ENCODE measurements around the gene KREMEN1. TPM values are rescaled to one million over a fixed set of nuclear protein-coding genes. Genes with fewer than 3 reads are reported as not detected.

Gene KREMEN1
- total RNA-seq, 1 donor from 2014 or later, result 1.4 TPM

DNA sequence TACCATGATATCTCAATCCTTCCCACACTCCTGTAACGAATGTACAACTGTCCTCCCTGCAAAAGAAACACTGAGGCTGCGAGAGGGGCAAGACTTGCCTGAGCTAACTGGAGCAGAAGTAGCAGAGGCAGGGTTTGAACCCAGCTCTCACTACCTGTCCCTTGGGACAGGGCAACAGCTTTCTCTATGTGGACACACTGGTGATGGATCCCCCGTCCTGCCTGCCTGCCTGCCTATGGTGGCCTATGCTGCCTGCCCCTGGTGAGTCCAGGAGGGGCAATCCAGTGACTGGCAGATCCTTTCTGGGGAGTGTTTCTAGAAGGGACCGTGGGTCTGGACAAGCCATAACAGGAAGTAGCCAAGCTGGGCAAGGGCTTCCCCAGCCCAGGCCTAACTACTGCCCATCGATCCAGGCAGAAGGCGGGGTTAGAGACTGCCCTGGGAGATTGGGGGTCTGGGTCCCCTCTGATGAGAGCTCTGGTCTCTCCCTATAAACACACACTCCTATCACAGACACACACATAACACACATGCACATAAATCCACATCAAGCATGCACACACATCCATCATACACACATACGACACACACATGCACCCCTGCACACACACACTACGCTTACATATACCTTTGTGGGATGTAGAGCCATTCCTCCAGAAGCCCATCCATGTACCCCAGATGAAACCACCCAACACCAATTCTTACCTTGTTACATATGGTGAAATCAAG is 131.8 kb downstream of the KREMEN1 start:
- no peak for DNase-seq (ENCODE audit: low spot score)

DNA sequence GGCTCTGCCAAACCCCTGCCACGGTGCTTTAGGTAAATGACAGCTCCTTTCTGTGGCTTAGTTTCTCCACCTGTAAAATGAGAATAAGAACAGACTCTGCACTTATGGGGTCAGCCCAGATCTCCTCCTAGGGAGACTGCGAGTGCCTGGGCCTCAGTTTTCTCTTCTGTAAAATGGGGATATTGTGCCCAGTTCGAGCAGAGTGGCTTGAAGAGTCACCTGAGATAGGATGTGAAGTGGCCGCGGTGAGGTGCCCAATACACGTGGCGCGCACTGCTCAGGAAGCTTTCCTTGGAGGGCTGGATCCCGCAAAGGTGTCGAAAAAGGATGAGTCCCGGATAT is 132.4 kb downstream of the KREMEN1 start:
- H3F3A ChIP-seq (ENCODE audit: low read depth), result peaks cover 54% of the 10 kb centered on the region
- H3K9me3 Mint-ChIP-seq, result no peaks in the 10 kb centered on the region
- peak overlapping the region; percentile 78 for H3K4me3 Mint-ChIP-seq
- no peaks in the 10 kb centered on the region for H3K9me3 ChIP-seq (ENCODE audit: low read depth)
- no peaks in the 10 kb centered on the region for H3K36me3 Mint-ChIP-seq
- no peaks in the 10 kb centered on the region for H3K79me2 ChIP-seq (ENCODE audit: low read depth)
- H3K4me1 Mint-ChIP-seq, result peaks cover 77% of the 10 kb centered on the region
- peaks cover 14% of the 10 kb centered on the region for H3K27me3 Mint-ChIP-seq (ENCODE audit: insufficient read depth, low read depth)
- H3K36me3 ChIP-seq, result no peaks in the 10 kb centered on the region
- peaks cover 10% of the 10 kb centered on the region for H3K27me3 ChIP-seq
- peak overlapping the region; percentile 89 for H3K27ac Mint-ChIP-seq
- H3K9ac ChIP-seq, result no peak overlapping the region
- H4K20me1 ChIP-seq (ENCODE audit: low read depth), result peaks cover 16% of the 10 kb centered on the region
- H3K4me1 ChIP-seq, result peaks cover 37% of the 10 kb centered on the region
- H3K4me2 ChIP-seq, result peak overlapping the region; percentile 70
- peak overlapping the region; percentile 89 for H3K4me3 ChIP-seq
- no peak for DNase-seq (ENCODE audit: low spot score)
- no peak overlapping the region for H2AFZ ChIP-seq (replicated peaks)
- no peak overlapping the region for H3K27ac ChIP-seq
- TF ChIP-seq EZH2 (IDR thresholded peaks at IDR 0.05), result no peak
- TF ChIP-seq, protein P1, sequence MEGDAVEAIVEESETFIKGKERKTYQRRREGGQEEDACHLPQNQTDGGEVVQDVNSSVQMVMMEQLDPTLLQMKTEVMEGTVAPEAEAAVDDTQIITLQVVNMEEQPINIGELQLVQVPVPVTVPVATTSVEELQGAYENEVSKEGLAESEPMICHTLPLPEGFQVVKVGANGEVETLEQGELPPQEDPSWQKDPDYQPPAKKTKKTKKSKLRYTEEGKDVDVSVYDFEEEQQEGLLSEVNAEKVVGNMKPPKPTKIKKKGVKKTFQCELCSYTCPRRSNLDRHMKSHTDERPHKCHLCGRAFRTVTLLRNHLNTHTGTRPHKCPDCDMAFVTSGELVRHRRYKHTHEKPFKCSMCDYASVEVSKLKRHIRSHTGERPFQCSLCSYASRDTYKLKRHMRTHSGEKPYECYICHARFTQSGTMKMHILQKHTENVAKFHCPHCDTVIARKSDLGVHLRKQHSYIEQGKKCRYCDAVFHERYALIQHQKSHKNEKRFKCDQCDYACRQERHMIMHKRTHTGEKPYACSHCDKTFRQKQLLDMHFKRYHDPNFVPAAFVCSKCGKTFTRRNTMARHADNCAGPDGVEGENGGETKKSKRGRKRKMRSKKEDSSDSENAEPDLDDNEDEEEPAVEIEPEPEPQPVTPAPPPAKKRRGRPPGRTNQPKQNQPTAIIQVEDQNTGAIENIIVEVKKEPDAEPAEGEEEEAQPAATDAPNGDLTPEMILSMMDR (IDR thresholded peaks at IDR 0.05), result no peak
- TF ChIP-seq EZH2phosphoT487 (IDR thresholded peaks at IDR 0.05), result no peak

More for the DNA sequence above, 131.8 kb downstream of the KREMEN1 start:
- peaks cover 14% of the 10 kb centered on the region for H3K27me3 Mint-ChIP-seq (ENCODE audit: insufficient read depth, low read depth)
- H3K9ac ChIP-seq, result no peak overlapping the region
- TF ChIP-seq EZH2 (IDR thresholded peaks at IDR 0.05) (no peak), EZH2phosphoT487 (IDR thresholded peaks at IDR 0.05) (no peak)
- TF ChIP-seq, protein P1 (IDR thresholded peaks at IDR 0.05), result no peak
- peaks cover 10% of the 10 kb centered on the region for H3K27me3 ChIP-seq
- H3K27ac ChIP-seq, result no peak overlapping the region
- H3K36me3 ChIP-seq, result no peaks in the 10 kb centered on the region
- H4K20me1 ChIP-seq (ENCODE audit: low read depth), result peaks cover 16% of the 10 kb centered on the region
- no peaks in the 10 kb centered on the region for H3K36me3 Mint-ChIP-seq
- peaks cover 73% of the 10 kb centered on the region for H3K4me1 Mint-ChIP-seq
- peak overlapping the region; percentile 39 for H3K27ac Mint-ChIP-seq
- no peaks in the 10 kb centered on the region for H3K79me2 ChIP-seq (ENCODE audit: low read depth)
- H3K4me3 Mint-ChIP-seq, result peak overlapping the region; percentile 78
- no peak overlapping the region for H3K4me2 ChIP-seq
- H3K4me3 ChIP-seq, result no peak overlapping the region
- H3K9me3 Mint-ChIP-seq, result no peaks in the 10 kb centered on the region
- no peaks in the 10 kb centered on the region for H3K9me3 ChIP-seq (ENCODE audit: low read depth)
- no peak overlapping the region for H2AFZ ChIP-seq (replicated peaks)
- peaks cover 54% of the 10 kb centered on the region for H3F3A ChIP-seq (ENCODE audit: low read depth)
- H3K4me1 ChIP-seq, result peaks cover 37% of the 10 kb centered on the region

DNA sequence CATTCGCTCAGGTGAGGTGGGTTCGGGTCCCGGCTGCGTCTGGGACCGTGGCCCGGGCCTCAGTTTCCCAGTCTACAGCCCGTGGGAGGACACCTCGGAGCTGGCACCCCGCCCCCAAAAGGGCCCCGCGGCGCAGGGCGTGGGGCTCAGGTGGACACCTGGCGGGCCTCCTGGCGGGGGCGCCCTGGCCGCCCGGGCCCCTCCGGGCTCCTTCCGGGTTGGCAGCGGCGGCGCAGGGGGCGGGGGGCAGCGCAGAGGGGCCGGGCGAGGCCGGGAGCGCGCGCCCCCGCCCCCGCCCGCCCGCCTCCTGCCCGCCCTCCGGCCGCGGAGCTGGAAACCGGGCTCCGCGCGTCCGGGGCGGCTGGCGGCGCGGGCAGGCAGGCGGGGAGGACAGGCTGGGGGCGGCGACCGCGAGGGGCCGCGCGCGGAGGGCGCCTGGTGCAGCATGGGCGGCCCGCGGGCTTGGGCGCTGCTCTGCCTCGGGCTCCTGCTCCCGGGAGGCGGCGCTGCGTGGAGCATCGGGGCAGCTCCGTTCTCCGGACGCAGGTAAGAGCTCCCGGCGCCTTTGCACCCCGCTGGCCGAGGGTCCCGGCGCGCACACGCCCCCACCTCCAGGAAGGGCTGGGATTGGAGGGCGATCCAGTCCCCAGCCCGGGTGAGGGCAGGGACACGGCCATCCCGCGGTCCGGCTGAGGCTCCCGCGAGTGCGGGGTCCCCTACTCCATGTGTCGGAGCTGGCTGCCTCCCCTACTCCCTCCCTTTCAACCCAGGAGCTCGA is 132.9 kb downstream of the KREMEN1 start, which contains the start of gene EMID1:
TSS of gene EMID1 (plus strand) at position 303 of the 778 bp plus-strand sequence. CDS start at position 446, 143 bp downstream.
- H3K27ac Mint-ChIP-seq, result peak within 1 kb of the TSS; percentile 96
- peaks cover 37% of the 10 kb centered on the region for H3K4me1 ChIP-seq
- peaks cover 81% of the 10 kb centered on the region for H3K4me1 Mint-ChIP-seq
- no peaks in the 10 kb centered on the region for H3K36me3 Mint-ChIP-seq
- H3K27ac ChIP-seq, result no peak within 1 kb of the TSS
- H3K4me3 Mint-ChIP-seq, result peak within 1 kb of the TSS; percentile 94
- peaks cover 10% of the 10 kb centered on the region for H3K27me3 ChIP-seq
- peaks cover 16% of the 10 kb centered on the region for H4K20me1 ChIP-seq (ENCODE audit: low read depth)
- H3K4me2 ChIP-seq, result peak within 1 kb of the TSS; percentile 99
- no peaks in the 10 kb centered on the region for H3K79me2 ChIP-seq (ENCODE audit: low read depth)
- peak within 1 kb of the TSS; percentile 98 for H2AFZ ChIP-seq (replicated peaks)
- H3K4me3 ChIP-seq, result peak within 1 kb of the TSS; percentile 89
- TF ChIP-seq, protein P1 (IDR thresholded peaks at IDR 0.05), result peak; percentile 20
- TF ChIP-seq EZH2phosphoT487 (IDR thresholded peaks at IDR 0.05), result no peak
- DNase-seq (ENCODE audit: low spot score), result peak; percentile 79
- no peaks in the 10 kb centered on the region for H3K9me3 ChIP-seq (ENCODE audit: low read depth)
- peaks cover 54% of the 10 kb centered on the region for H3F3A ChIP-seq (ENCODE audit: low read depth)
- H3K36me3 ChIP-seq, result no peaks in the 10 kb centered on the region
- H3K27me3 Mint-ChIP-seq (ENCODE audit: insufficient read depth, low read depth), result peaks cover 14% of the 10 kb centered on the region
- H3K9me3 Mint-ChIP-seq, result no peaks in the 10 kb centered on the region
- no peak within 1 kb of the TSS for H3K9ac ChIP-seq

All from neural progenitor cell (in vitro differentiated cells).